OCI-LY1 (cell line): ENCODE data around the gene CTNNA3.

ENCODE experiments used
- H2AFZ ChIP-seq: fragments of 200-600 bp; sonication (generic), shearing (Covaris generic); 2 replicates; pipeline ENCODE4 v1.6.0; 2014; ENCODE audit warnings: antibody characterized with exemption, mild to moderate bottlenecking, low read length
- H3F3A ChIP-seq: fragments of 200-600 bp; sonication (generic), shearing (Covaris generic); 2 replicates; pipeline ENCODE4 v1.6.0; 2014; ENCODE audit warnings: mild to moderate bottlenecking, antibody characterized with exemption, low read length, moderate library complexity; ENCODE audit not compliant: insufficient read depth
- H3K27ac ChIP-seq: fragments of 200-600 bp; sonication (generic); 2 replicates; pipeline ENCODE4 v1.5.1; 2014; ENCODE audit warnings: low read length, mixed run types, mild to moderate bottlenecking, low read depth; ENCODE audit not compliant: poor library complexity, severe bottlenecking
- H3K27me3 ChIP-seq: fragments of 200-600 bp; sonication (generic); 2 replicates; pipeline ENCODE4 v1.6.0; 2014; ENCODE audit warnings: antibody characterized with exemption, mild to moderate bottlenecking, low read length, moderate library complexity; ENCODE audit not compliant: insufficient read depth
- H3K36me3 ChIP-seq: fragments of 200-600 bp; sonication (generic); 2 replicates; pipeline ENCODE4 v1.6.1; 2014; ENCODE audit warnings: mild to moderate bottlenecking, antibody characterized with exemption, low read length, moderate library complexity, mixed read lengths; ENCODE audit not compliant: insufficient read depth
- H3K4me1 ChIP-seq: fragments of 200-600 bp; sonication (generic); 2 replicates; pipeline ENCODE4 v1.5.1; 2014; ENCODE audit warnings: mild to moderate bottlenecking, low read length, moderate library complexity; ENCODE audit not compliant: insufficient read depth, severe bottlenecking
- H3K4me2 ChIP-seq: fragments of 200-600 bp; sonication (generic), shearing (Covaris generic); 2 replicates; pipeline ENCODE4 v1.6.1; 2014; ENCODE audit warnings: low read length
- H3K4me3 ChIP-seq: fragments of 200-600 bp; sonication (generic); 2 replicates; pipeline ENCODE4 v1.5.1; 2014; ENCODE audit warnings: low read length, low read depth, mild to moderate bottlenecking, mixed read lengths; ENCODE audit not compliant: poor library complexity, severe bottlenecking
- H3K79me2 ChIP-seq: fragments of 200-600 bp; shearing (Covaris generic); 2 replicates; pipeline ENCODE4 v1.6.1; 2016; ENCODE audit warnings: mixed run types, low read length, mixed read lengths; ENCODE audit not compliant: insufficient read depth
- H3K9ac ChIP-seq: fragments of 200-600 bp; sonication (generic), shearing (Covaris generic); 2 replicates; pipeline ENCODE4 v1.6.1; 2014; ENCODE audit warnings: mild to moderate bottlenecking, low read length, mixed read lengths
- H3K9me2 ChIP-seq: fragments of 200-600 bp; sonication (generic), shearing (Covaris generic); 2 replicates; pipeline ENCODE4 v1.6.1; 2014; ENCODE audit warnings: low read depth, mild to moderate bottlenecking, low read length, mixed read lengths
- H3K9me3 ChIP-seq: fragments of 200-600 bp; shearing (Covaris generic); 2 replicates; pipeline ENCODE4 v1.6.1; 2014; ENCODE audit warnings: low read length, mixed read lengths
- H4K20me1 ChIP-seq: fragments of 200-600 bp; sonication (generic), shearing (Covaris generic); 2 replicates; pipeline ENCODE4 v1.6.0; 2016; ENCODE audit warnings: mild to moderate bottlenecking, low read length; ENCODE audit not compliant: insufficient read depth
- CTCF ChIP-seq: fragments of 200-600 bp; sonication (generic), shearing (Covaris generic); IDR thresholded peaks from 2 replicates; pipeline ENCODE4 v1.5.1; 2017; ENCODE audit warnings: mild to moderate bottlenecking, antibody characterized with exemption, low read length, moderate library complexity, mixed read lengths
- EZH2 ChIP-seq: fragments of 200-600 bp; sonication (generic), shearing (Covaris generic); IDR thresholded peaks from 2 replicates; pipeline ENCODE4 v1.8.0; 2017; ENCODE audit warnings: borderline replicate concordance, mixed run types, mild to moderate bottlenecking, antibody characterized with exemption, low read length, moderate library complexity, mixed read lengths

Gene CTNNA3

GRCh38 chr10:65968437-65968836, 1727.6 kb downstream of the CTNNA3 start:
- Histone ChIP-seq H2AFZ (no peak overlapping the region), H3K27me3 (no peaks in the 10 kb centered on the region)
- TF ChIP-seq EZH2 (no peak), CTCF (no peak)

GRCh38 chr10:65964205-65964604, 1731.8 kb downstream of the CTNNA3 start:
- Histone ChIP-seq H3K4me2 (no peak overlapping the region), H3K79me2 (no peaks in the 10 kb centered on the region), H3K27me3 (no peaks in the 10 kb centered on the region), H3K4me3 (no peak overlapping the region), H3K27ac (no peak overlapping the region), H2AFZ (no peak overlapping the region), H3K9me3 (no peaks in the 10 kb centered on the region), H3K36me3 (no peaks in the 10 kb centered on the region), H3K9me2 (no peaks in the 10 kb centered on the region), H4K20me1 (no peaks in the 10 kb centered on the region), H3F3A (no peaks in the 10 kb centered on the region), H3K9ac (no peak overlapping the region), H3K4me1 (no peaks in the 10 kb centered on the region)
- no peak for TF ChIP-seq EZH2
- no peak for TF ChIP-seq CTCF

More at GRCh38 chr10:65968437-65968836, 1727.6 kb downstream of the CTNNA3 start:
- no peak overlapping the region for H3K9ac ChIP-seq
- no peak overlapping the region for H3K4me3 ChIP-seq
- no peaks in the 10 kb centered on the region for H3K36me3 ChIP-seq
- H3K9me2 ChIP-seq: no peaks in the 10 kb centered on the region
- H3K27ac ChIP-seq: no peak overlapping the region
- no peak overlapping the region for H3K4me2 ChIP-seq
- no peaks in the 10 kb centered on the region for H3K9me3 ChIP-seq
- no peaks in the 10 kb centered on the region for H3K79me2 ChIP-seq
- no peaks in the 10 kb centered on the region for H3K4me1 ChIP-seq
- no peaks in the 10 kb centered on the region for H4K20me1 ChIP-seq
- no peaks in the 10 kb centered on the region for H3F3A ChIP-seq

GRCh38 chr10:65952086-65952485, 1743.9 kb downstream of the CTNNA3 start:
- Histone ChIP-seq H3K9me2 (no peaks in the 10 kb centered on the region), H4K20me1 (no peaks in the 10 kb centered on the region), H3K27me3 (no peaks in the 10 kb centered on the region), H3K9me3 (no peaks in the 10 kb centered on the region), H3K36me3 (no peaks in the 10 kb centered on the region), H3K4me2 (no peak overlapping the region), H2AFZ (no peak overlapping the region), H3K27ac (no peak overlapping the region), H3K9ac (no peak overlapping the region), H3K4me3 (no peak overlapping the region), H3F3A (no peaks in the 10 kb centered on the region), H3K4me1 (no peaks in the 10 kb centered on the region), H3K79me2 (no peaks in the 10 kb centered on the region)
- TF ChIP-seq CTCF (no peak), EZH2 (no peak)
